ENCODE results near the gene KCNA3. TPM values are rescaled to one million over a fixed set of nuclear protein-coding genes. Genes with fewer than 3 reads are reported as not detected.

Gene KCNA3
- total and polyA plus RNA-seq, 7 donors = 0.71 to 4.3 (median 1.3) TPM; not detected in 3

- TF ChIP-seq EP300 (IDR thresholded peaks at IDR 0.05) = no peak
- TF ChIP-seq POLR2A (IDR thresholded peaks at IDR 0.05) = no peak
- no peak for TF ChIP-seq POLR2AphosphoS5 (IDR thresholded peaks at IDR 0.05)
- H3K36me3 ChIP-seq = no peaks in the 10 kb centered on the region
- H3K9me3 ChIP-seq = no peaks in the 10 kb centered on the region
- H3K27me3 ChIP-seq = peaks cover 0 to 6% (median 0%) of the 10 kb centered on the region in 3 donors
- no peak for DNase-seq
- no peak overlapping the region for H3K27ac ChIP-seq
- WGBS, 2 donors = 85 to 93% methylated on average over 2 of the region's 2 CpGs
- H3K4me1 ChIP-seq = peaks cover 0 to 16% (median 15%) of the 10 kb centered on the region in 4 donors
- no peak overlapping the region for H3K4me3 ChIP-seq
- intact Hi-C loops (cut with DNase I) = no loop called here
These were observed 39.3 kb downstream of the KCNA3 start for GRCh38 chr1:110635434-110635833.

GRCh38 chr1:110634455-110635311 is 40.1 kb downstream of the KCNA3 start:
- peak overlapping the region in 2 of 4 donors; percentile 46 to 59 for H3K27ac ChIP-seq

GRCh38 chr1:110634086-110634454 is 40.7 kb downstream of the KCNA3 start:
- H3K9me3 ChIP-seq = no peaks in the 10 kb centered on the region
- no peak overlapping the region for H3K4me3 ChIP-seq
- peaks cover 0 to 6% (median 0%) of the 10 kb centered on the region in 3 donors for H3K27me3 ChIP-seq
- H3K4me1 ChIP-seq = peaks cover 0 to 16% (median 15%) of the 10 kb centered on the region in 4 donors
- H3K27ac ChIP-seq = peak overlapping the region in 2 of 4 donors; percentile 46 to 59
- 78 to 87% methylated on average over 1 of the region's 1 CpG for WGBS, 2 donors
- intact Hi-C loops (cut with DNase I) = loop anchor here (5.0 kb wide), 1 partner anchor 148 kb away; no protein-coding TSS in a partner anchor
- no peak for DNase-seq
- H3K36me3 ChIP-seq = no peaks in the 10 kb centered on the region
- TF ChIP-seq POLR2A (IDR thresholded peaks at IDR 0.05) (no peak), POLR2AphosphoS5 (IDR thresholded peaks at IDR 0.05) (no peak)

More at GRCh38 chr1:110634455-110635311, 40.1 kb downstream of the KCNA3 start:
- peaks cover 0 to 16% (median 15%) of the 10 kb centered on the region in 4 donors for H3K4me1 ChIP-seq
- no peaks in the 10 kb centered on the region for H3K36me3 ChIP-seq
- no peak overlapping the region for H3K4me3 ChIP-seq
- TF ChIP-seq CTCF (IDR thresholded peaks at IDR 0.05) = no peak
- peak; percentile 45 to 96 (median 92) for TF ChIP-seq POLR2AphosphoS5 (IDR thresholded peaks at IDR 0.05)
- no peak for TF ChIP-seq POLR2A (IDR thresholded peaks at IDR 0.05)
- TF ChIP-seq EP300 (IDR thresholded peaks at IDR 0.05) = peak in 2 of 4 donors; percentile 10 to 69
- H3K27me3 ChIP-seq = peaks cover 0 to 6% (median 0%) of the 10 kb centered on the region in 3 donors
- DNase-seq = peak; percentile 93
- H3K9me3 ChIP-seq = no peaks in the 10 kb centered on the region
- 46 to 61% methylated on average over 7 of the region's 7 CpGs for WGBS, 2 donors
- intact Hi-C loops (cut with DNase I) = loop anchor here (5.0 kb wide), 1 partner anchor 148 kb away; no protein-coding TSS in a partner anchor

DNA sequence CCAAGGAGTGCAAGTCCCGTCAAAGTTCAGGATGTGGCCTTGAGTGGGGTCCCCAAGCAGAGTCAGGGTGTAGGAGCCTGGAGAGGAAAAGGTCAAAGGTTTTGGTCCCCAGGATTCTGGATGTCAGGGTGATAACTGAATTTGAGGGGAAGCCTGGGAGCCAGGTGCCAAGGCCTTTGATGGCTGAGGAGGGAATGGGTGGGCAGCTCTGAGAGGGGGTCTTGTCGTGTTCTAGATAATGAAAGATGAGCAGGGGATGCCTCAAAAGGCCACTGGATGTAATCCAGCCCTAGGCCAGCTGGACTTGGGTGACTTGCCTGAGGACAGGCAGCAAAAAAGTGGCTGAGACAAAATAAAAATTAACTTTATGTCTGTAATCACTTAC is 41.1 kb downstream of the KCNA3 start:
- TF ChIP-seq POLR2AphosphoS5 (IDR thresholded peaks at IDR 0.05) (no peak), EP300 (IDR thresholded peaks at IDR 0.05) (no peak), CTCF (IDR thresholded peaks at IDR 0.05) (no peak), POLR2A (IDR thresholded peaks at IDR 0.05) (no peak)
- H3K36me3 ChIP-seq = no peaks in the 10 kb centered on the region
- intact Hi-C loops (cut with DNase I) = loop anchor here (5.0 kb wide), 1 partner anchor 149 kb away; no protein-coding TSS in a partner anchor
- H3K9me3 ChIP-seq = no peaks in the 10 kb centered on the region
- H3K27me3 ChIP-seq = peaks cover 0 to 6% (median 0%) of the 10 kb centered on the region in 3 donors
- DNase-seq = no peak
- H3K27ac ChIP-seq = no peak overlapping the region
- H3K4me3 ChIP-seq = no peak overlapping the region
- peaks cover 0 to 16% (median 15%) of the 10 kb centered on the region in 4 donors for H3K4me1 ChIP-seq
- WGBS, 2 donors = 56 to 77% methylated on average over 2 of the region's 2 CpGs

DNA sequence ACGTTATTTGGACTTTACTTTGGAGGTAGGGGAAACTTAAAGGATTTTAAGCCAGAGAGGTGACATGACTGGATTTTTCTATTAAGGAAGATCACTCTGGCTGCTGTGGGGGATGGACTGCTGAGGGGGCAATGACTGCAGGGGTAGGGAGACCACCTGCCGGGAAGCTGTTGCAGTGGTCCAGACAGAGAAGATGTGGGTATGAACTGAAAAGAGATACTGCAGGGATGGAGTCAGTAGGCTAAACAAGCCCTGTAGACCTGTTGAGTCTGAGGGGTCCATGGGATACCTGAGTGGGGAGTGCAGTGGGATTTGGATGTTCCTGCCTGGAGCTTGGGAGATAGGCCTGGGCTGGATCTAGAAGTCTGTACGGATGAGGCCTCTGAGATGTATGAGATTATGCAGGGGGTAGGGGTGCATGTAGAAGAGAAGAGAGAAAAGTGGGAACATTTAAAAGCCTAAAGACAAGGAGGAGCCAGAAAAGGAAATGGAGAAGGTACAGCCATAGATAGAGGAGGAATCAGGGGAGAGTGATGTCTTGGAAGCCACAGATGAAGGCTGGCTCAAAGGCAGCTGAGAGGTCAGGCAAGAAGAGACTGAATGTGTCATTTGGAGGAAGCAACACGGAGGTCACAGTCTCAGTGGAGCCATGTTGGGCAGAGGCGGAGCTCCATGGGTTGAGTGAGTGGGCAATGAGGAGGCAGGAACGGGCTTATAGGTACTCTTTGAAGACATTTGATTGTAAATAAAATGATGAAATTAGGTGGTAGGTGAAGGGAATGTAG is 42.7 kb downstream of the KCNA3 start:
- intact Hi-C loops (cut with DNase I) = loop anchor here (5.0 kb wide), 1 partner anchor 150 kb away; no protein-coding TSS in a partner anchor
- Histone ChIP-seq H3K27me3 (peaks cover 0 to 6% (median 0%) of the 10 kb centered on the region in 3 donors), H3K9me3 (no peaks in the 10 kb centered on the region), H3K4me3 (no peak overlapping the region), H3K4me1 (peaks cover 0 to 16% (median 15%) of the 10 kb centered on the region in 4 donors), H3K27ac (no peak overlapping the region), H3K36me3 (no peaks in the 10 kb centered on the region)
- 59 to 73% methylated on average over 6 of the region's 6 CpGs for WGBS, 2 donors
- TF ChIP-seq POLR2AphosphoS5 (IDR thresholded peaks at IDR 0.05) (no peak), POLR2A (IDR thresholded peaks at IDR 0.05) (no peak), EP300 (IDR thresholded peaks at IDR 0.05) (no peak), CTCF (IDR thresholded peaks at IDR 0.05) (no peak)
- no peak for DNase-seq

All from sigmoid colon (tissue), 7 donors.